ENCODE measurements around the gene SLC35D3.

DNA sequence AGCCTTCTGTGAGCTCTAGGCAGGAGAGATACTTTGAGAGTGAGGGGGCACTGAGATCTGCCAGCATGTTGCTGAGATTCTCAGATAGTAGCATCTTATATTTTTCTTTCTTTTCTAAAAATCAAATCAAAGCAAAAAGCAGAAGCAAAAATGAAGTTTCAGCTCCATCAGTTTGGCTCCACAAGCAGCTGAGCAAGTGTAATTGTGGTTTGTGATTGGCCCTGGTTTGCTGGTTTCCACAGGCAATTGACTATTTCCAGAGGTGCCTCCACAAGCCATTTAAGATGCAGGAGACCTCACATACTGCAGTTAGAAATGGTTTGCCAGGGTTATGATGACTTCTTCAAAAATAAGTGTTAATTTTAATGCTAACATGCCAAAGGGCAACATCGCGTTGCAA, 4.3 kb downstream of the SLC35D3 start:
- TF ChIP-seq CTCF (IDR thresholded peaks at IDR 0.05; ENCODE audit: poor library complexity) (no peak), EZH2phosphoT487 (IDR thresholded peaks at IDR 0.05; ENCODE audit: low read depth, severe bottlenecking, unreplicated experiment) (no peak)

Data from hepatocyte (in vitro differentiated cells).